NT2/D1 (cell line): ENCODE results near the gene MOV10.

Experiments used
- DNase-seq: peaks from one replicate; pipeline ENCODE4 v3.0.0-alpha.2; 2011; ENCODE audit warnings: low read depth, low spot score
- H3K27me3 ChIP-seq: 2 replicates; pipeline ENCODE4 v1.6.0; 2011; ENCODE audit warnings: mild to moderate bottlenecking; ENCODE audit not compliant: insufficient read length, insufficient read depth
- H3K36me3 ChIP-seq: 2 replicates; pipeline ENCODE4 v1.6.1; 2011; ENCODE audit warnings: mild to moderate bottlenecking, low read length, mixed read lengths; ENCODE audit not compliant: insufficient read depth, insufficient read length
- H3K4me1 ChIP-seq: 2 replicates; pipeline ENCODE4 v1.5.1; 2011; ENCODE audit not compliant: insufficient read depth, insufficient read length
- H3K4me3 ChIP-seq: 2 replicates; pipeline ENCODE4 v1.5.1; 2011; ENCODE audit warnings: low read depth; ENCODE audit not compliant: insufficient read length
- H3K9ac ChIP-seq: 2 replicates; pipeline ENCODE4 v1.6.0; 2011; ENCODE audit warnings: low read depth; ENCODE audit not compliant: insufficient read length
- H3K9me3 ChIP-seq: 2 replicates; pipeline ENCODE4 v1.5.1; 2011; ENCODE audit warnings: mild to moderate bottlenecking, low read length; ENCODE audit not compliant: insufficient read depth
- SUZ12 ChIP-seq: IDR thresholded peaks from 2 replicates; pipeline ENCODE4 v1.6.1; 2011; ENCODE audit not compliant: insufficient read length, insufficient read depth; ENCODE audit errors: extremely low read depth
- YY1 ChIP-seq: IDR thresholded peaks from 2 replicates; pipeline ENCODE4 v1.6.1; 2011; ENCODE audit not compliant: insufficient read length, insufficient read depth
- ZNF274 ChIP-seq: IDR thresholded peaks from 2 replicates; pipeline ENCODE4 v1.6.1; 2011; ENCODE audit warnings: mild to moderate bottlenecking, low read depth, low read length

Gene MOV10

DNA sequence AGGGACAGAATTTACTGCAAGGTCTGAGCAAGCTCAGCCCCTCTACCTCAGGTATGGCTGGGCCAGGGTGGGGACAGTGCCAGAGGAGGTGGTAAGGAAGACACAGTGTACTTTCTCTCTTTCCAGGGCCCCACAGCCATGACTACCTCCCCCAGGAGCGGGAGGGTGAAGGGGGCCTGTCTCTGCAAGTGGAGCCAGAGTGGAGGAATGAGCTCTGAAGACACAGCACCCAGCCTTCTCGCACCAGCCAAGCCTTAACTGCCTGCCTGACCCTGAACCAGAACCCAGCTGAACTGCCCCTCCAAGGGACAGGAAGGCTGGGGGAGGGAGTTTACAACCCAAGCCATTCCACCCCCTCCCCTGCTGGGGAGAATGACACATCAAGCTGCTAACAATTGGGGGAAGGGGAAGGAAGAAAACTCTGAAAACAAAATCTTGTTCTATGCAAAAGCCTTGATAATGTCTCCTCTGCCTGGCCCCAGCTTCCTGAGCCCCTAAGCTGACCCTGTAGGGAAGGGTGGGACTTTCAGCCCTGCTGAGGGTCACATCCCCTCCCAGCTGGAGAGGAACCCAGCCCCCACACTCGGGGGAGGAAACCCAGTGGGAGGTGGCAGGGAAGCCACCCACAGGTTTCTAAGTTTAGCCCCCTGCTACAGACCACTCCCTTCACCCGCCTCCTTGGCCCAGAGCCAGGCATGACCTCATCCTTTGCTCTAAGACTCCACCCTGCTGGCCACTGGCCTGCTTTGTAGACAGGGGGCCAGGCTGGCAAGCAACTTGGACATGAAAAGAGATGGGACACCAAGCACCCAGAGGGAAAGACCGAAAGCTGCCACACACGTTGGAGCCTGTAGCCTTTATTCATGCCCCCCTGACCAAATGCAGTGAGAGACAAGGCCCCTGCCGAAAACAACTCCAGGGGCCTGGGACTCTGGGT is 26.1 kb downstream of the MOV10 start:
- Histone ChIP-seq H3K27me3 (peaks cover 9% of the 10 kb centered on the region), H3K9me3 (no peaks in the 10 kb centered on the region), H3K4me3 (no peak overlapping the region), H3K36me3 (peaks cover 84% of the 10 kb centered on the region), H3K4me1 (peaks cover 55% of the 10 kb centered on the region), H3K9ac (peak overlapping the region; percentile 34)
- no peak for TF ChIP-seq SUZ12
- no peak for TF ChIP-seq ZNF274
- no peak for TF ChIP-seq YY1
- DNase-seq, result peak; percentile 95

DNA sequence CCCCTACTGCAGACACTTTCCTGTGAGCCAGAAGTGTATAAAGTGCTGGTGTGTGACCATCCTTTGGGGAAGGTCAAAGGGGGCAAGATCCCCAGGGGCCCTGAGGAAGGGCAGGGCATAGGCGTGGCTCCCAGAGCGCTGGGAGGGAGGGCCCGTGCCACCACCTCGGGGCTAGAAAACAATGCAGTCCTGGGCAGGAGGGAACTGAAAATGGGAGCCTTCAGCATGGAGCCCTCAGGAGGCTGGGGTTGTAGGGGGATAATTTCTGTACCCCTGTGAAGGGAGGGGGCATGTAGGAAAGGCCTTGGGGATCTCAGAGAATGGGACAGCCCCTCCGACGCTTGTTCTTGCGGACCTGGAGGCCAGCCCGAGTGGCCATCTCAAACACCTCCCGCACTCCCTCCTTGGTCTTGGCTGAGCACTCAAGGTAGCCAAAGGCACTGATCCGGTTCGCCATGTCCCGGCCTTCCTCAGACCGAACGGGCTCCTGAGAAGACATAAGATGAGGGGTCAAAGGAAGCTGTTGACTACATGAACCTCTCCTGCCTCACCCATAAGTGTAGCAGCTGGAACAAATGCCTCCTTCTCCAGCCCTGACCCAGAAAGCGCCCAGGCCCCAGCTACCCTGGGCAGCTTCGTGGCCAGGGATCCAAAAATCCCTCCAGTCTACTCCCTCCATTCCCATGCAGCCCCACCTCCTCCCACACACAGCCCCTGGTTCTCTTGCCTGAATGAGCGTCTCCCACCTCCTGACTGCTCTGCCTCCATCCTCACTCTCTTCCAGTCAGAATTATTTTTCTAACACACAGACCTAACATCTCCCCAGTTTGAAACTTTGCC is 27.0 kb downstream of the MOV10 start:
- Histone ChIP-seq H3K4me1 (peaks cover 55% of the 10 kb centered on the region), H3K27me3 (peaks cover 12% of the 10 kb centered on the region), H3K9ac (peak overlapping the region; percentile 16), H3K9me3 (no peaks in the 10 kb centered on the region), H3K4me3 (no peak overlapping the region), H3K36me3 (peaks cover 80% of the 10 kb centered on the region)
- DNase-seq, result no peak
- TF ChIP-seq ZNF274, result no peak
- no peak for TF ChIP-seq SUZ12
- TF ChIP-seq YY1, result no peak

DNA sequence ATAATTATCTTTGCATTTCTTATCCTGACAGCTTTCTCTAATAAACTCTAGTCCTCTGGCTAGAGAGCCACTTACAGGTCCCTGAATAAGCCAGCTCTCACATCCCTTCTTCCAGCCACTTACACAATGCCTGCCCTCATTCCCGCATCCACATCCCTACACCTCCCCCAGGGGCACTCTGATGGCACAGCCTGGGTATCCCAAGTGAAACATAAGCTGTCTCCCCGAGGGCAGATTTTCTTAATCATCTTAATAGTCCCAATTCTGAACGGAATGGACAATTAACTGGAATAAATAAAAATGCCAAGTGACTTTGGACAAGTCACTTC is 27.6 kb downstream of the MOV10 start:
- Histone ChIP-seq H3K27me3 (peaks cover 12% of the 10 kb centered on the region), H3K4me1 (peaks cover 55% of the 10 kb centered on the region), H3K4me3 (no peak overlapping the region), H3K36me3 (peaks cover 74% of the 10 kb centered on the region), H3K9me3 (no peaks in the 10 kb centered on the region), H3K9ac (no peak overlapping the region)
- TF ChIP-seq ZNF274, result no peak
- no peak for DNase-seq

DNA sequence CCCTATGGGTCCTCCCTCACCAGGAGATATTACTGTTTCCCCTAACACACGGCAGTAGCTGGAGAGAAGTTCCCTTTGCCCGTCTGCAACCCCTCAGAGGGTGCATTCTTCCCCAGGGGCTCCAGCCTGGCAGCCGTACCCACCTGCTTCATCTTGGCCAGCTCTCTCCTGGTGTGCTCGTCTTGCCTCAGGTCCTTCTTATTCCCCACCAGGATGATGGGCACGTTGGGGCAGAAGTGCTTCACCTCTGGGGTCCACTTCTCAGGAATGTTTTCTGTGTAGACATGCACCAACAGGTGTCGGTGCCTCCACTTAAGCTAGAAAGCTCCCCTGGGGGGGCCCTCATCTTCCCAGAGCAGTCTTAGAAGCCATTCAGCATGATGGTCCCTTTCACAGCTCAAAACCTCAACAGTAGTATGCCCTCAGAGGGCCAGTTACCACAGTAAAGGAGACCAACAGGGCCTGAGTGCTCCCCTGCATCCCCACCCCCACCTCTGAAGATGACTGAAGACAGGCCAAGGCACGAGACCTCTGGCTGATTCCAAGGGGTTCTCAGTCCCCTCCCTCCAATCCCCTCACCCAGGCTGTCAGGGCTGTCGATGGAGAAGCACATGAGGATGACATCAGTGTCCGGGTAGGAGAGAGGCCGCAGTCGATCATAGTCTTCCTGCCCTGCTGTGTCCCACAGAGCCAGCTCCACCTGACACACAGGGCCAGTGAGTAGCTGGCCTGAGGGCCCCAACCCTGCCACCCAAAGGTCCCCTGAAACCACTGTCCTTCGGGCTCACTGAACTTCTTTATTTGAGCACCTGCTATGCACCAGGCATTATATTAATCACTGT is 28.2 kb downstream of the MOV10 start:
- Histone ChIP-seq H3K9me3 (no peaks in the 10 kb centered on the region), H3K27me3 (peaks cover 12% of the 10 kb centered on the region), H3K4me3 (no peak overlapping the region), H3K36me3 (peaks cover 69% of the 10 kb centered on the region), H3K4me1 (peaks cover 54% of the 10 kb centered on the region), H3K9ac (no peak overlapping the region)
- DNase-seq, result no peak
- TF ChIP-seq ZNF274, result no peak
- TF ChIP-seq YY1, result no peak
- TF ChIP-seq SUZ12, result no peak

DNA sequence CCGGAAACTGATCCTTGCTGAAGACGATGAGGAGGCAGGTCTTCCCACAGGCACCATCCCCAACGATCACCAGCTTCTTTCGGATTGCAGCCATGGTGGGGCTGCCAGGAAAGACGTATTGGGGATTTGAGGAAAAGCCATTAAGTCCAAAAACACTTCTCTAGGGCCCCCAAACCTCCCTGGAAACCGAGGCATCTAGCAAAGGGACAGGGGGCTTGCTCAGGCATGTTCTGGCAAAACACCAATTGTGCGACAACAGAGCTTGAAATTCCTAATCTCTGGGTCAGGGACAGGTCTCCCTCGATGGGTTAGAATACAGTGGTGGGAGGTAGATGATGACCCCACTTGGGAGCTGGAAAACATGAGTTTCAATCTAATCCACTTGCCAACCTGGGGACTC is 29.2 kb downstream of the MOV10 start:
- Histone ChIP-seq H3K9me3 (no peaks in the 10 kb centered on the region), H3K9ac (peak overlapping the region; percentile 57), H3K27me3 (peaks cover 20% of the 10 kb centered on the region), H3K4me1 (peaks cover 44% of the 10 kb centered on the region), H3K4me3 (no peak overlapping the region), H3K36me3 (peaks cover 59% of the 10 kb centered on the region)
- DNase-seq, result no peak
- TF ChIP-seq SUZ12 (no peak), ZNF274 (no peak), YY1 (no peak)

DNA sequence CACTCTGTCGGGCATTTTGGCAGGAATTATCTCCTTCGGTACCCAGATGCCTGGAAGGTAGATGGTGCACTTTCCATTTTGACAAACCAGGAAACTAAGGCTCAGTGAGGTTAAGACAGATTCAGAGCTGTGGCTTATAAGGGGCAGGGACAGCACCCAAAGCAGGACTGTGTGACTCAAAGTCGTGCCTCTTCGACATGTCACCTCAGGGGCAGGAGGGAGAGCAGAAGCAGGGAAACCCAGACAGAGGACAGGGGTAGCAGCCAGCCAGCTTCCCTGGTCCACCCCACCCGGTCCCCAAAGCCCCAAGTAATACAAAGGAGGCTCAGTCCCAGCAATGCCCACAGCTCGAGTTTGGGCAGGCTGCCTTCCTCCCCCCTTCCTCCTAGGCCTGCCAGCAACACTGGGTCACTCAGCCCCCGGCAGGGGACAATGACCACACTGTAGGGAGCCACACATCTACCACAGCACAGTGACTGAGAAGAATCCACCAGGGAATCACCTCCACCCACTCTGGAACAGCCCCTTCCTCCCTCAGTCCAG is 30.0 kb downstream of the MOV10 start:
- Histone ChIP-seq H3K9ac (peak overlapping the region; percentile 57), H3K36me3 (peaks cover 53% of the 10 kb centered on the region), H3K9me3 (no peaks in the 10 kb centered on the region), H3K27me3 (peaks cover 23% of the 10 kb centered on the region), H3K4me3 (peak overlapping the region; percentile 37), H3K4me1 (peaks cover 37% of the 10 kb centered on the region)
- TF ChIP-seq SUZ12 (no peak), ZNF274 (no peak), YY1 (no peak)
- DNase-seq, result no peak
